Amniotic epithelial cell (primary cell): ENCODE results near the gene AGBL5.

Experiments
- DNase-seq: peaks from one replicate; pipeline ENCODE4 v3.0.0-alpha.2; 2010; ENCODE audit warnings: low read depth

The AGBL5 gene, protein sequence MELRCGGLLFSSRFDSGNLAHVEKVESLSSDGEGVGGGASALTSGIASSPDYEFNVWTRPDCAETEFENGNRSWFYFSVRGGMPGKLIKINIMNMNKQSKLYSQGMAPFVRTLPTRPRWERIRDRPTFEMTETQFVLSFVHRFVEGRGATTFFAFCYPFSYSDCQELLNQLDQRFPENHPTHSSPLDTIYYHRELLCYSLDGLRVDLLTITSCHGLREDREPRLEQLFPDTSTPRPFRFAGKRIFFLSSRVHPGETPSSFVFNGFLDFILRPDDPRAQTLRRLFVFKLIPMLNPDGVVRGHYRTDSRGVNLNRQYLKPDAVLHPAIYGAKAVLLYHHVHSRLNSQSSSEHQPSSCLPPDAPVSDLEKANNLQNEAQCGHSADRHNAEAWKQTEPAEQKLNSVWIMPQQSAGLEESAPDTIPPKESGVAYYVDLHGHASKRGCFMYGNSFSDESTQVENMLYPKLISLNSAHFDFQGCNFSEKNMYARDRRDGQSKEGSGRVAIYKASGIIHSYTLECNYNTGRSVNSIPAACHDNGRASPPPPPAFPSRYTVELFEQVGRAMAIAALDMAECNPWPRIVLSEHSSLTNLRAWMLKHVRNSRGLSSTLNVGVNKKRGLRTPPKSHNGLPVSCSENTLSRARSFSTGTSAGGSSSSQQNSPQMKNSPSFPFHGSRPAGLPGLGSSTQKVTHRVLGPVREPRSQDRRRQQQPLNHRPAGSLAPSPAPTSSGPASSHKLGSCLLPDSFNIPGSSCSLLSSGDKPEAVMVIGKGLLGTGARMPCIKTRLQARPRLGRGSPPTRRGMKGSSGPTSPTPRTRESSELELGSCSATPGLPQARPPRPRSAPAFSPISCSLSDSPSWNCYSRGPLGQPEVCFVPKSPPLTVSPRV

DNA sequence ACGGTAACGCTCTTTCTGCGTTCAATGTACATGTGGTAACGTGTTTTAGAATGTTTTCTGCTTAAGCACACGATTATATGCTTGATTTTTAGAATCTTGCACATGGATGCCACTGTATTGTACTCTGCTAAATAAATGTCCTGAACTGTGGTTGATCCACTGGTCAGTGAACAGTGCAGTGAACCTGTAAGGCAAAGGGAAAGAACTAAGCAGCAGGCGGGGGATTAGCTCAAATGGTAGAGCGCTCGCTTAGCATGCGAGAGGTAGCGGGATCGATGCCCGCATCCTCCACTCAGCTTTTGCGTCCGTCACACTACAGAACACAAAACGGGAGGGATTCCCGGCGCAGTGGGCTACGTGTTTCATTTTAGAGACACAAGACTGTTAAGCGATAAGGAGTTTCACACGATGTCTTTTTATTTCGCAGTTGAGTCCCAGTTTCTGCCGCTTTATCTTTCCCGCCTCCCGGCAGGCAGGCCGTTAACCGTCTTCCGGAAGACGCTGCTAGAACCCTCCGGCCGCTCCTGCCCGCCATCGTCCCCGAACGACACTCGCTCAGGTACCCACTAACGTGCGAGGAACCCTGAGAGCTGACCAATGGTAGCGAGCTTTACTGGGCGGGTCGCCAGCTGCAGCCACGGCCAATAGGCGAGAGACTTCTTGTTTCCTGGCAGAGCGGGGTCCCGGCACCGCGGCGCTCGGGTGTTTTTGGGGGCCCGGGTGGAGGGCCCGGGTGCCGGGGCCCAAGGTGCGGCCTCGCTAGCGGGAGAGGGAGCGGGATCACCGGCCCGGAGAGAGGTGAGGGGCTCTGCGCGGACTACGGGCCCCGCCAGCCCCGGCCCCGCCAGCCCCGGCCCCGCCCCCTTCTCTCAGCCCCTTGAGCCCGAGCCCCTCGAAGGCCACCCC lies at the start of gene AGBL5:
AGBL5 (plus strand) TSS at position 673 of the 906 bp plus-strand sequence. CDS start 1,291 bp downstream, outside the sequence.
- peak; percentile 88 for DNase-seq

DNA sequence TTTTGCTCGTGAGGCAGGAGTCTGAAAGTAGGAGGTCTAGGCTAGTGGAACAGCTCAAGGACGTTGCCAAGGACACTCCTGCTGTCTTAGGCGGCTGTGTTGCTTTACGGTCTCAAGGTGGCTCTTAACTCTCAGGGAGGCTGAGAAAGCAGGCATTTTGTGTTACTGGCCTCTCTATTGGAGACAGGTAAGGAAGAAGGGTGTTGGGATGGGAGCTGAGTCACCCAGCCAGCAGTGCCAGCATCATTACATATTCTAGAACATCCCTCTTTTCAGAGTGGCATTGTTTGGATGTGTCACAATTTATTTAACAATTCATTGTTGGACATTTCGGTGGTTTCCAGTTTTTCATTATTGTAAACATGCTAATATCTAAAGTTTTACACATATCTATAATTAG lies 49.5 kb upstream of the AGBL5 start:
- DNase-seq: no peak

DNA sequence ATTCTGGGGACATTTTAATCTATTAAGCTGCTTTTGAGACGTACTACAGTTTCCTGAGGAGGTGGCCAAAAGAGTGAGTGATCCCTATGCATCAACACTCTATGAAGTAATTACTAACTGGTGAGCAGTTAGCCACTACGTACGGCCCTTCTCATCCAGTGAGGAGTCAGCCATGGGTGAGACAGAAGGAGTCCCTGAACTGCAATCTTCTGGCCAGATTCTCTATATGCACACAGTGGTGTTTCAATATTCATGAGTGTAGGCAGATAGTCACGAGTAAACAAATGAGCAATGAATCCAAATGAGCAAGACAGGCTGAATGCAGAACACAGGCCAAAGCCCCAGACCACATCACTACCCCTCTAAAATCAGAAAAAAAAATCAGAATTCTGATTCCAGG lies 48.5 kb upstream of the AGBL5 start:
- DNase-seq: no peak

DNA sequence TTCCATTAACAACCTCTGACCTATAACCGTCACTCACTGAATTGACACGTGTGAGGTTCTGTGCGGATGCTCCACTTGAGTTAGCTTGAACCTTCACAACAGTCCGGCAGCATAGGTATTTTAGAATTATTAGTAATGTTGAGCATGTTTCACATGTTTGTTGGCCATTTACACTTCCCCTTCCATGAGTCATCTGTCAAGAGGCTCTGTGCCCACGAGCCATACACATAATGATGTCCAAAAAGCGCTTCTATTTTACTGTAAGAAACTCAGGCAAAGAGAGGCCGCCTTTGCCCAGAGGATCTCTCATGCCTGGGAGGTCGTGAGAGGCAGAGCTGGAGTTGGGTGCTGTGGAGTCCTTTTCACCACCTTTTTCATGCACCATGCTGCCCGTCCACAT lies 47.6 kb upstream of the AGBL5 start:
- DNase-seq: peak; percentile 61

GRCh38 chr2:27006602-27007415 lies 44.7 kb upstream of the AGBL5 start:
- DNase-seq: no peak

DNA sequence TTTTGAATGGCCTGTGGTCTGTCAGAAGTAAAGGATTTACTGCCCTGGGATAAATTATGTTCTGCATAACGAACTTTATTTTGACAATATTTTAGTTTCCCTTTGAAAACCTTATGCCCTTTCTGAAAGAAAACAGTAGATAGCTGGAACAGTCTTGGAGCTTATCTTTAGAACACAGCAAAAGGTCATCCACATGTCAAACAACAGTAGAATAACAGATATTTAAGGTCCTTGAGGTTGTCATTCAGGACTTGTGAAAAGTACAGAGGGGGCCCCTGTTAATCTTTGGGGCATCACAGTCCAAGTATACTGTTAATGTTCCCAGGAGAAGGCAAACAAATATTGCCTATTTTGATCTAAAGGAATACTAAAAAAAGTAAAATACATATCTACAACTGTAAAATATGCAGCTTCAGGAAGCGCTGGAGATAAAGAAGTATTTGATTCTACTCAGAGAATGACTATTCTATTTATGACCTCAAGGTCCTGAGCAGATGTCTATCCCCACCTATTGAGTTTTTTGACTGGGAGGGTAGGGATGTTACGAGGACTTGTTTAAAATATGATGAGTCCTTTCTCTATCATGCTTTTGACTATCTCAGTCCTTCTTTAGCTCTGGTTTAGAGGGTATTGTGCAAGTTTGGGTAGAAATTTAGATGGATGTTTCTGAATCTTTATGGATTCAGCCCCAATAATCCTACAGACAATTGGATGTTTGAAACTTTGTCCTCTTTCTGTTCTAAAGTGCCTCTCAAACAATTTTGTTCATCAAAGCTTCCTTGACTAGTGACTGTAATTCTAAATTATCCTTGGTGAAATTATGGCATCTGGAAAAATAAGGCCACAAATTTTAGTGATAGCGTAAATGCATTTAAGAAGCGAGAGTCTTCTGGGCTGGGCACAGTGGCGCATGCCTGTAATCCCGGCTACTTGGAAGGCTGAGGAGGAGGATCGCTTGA lies 43.8 kb upstream of the AGBL5 start:
- DNase-seq: no peak

- DNase-seq: no peak
Observed at GRCh38 chr2:27008678-27009077, 42.8 kb upstream of the AGBL5 start.

DNA sequence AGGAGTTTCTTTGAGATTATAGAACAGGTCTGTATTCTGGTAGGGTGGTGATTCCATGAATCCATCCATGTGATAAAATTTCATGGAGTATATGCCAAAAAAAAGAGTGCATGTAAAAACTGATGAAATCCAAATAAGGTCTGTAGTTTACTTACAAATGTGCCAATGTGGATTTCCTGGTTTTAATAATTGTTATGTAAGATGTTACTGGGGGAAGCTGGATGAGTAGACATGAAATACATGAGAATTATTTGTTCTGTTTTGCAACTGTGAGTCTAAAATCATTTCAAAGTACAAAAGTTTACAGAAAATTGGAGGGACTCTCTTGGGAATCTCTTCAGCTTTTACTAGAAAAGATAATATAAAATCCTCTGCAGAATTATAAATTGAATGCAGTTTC lies 42.4 kb upstream of the AGBL5 start:
- DNase-seq: no peak

DNA sequence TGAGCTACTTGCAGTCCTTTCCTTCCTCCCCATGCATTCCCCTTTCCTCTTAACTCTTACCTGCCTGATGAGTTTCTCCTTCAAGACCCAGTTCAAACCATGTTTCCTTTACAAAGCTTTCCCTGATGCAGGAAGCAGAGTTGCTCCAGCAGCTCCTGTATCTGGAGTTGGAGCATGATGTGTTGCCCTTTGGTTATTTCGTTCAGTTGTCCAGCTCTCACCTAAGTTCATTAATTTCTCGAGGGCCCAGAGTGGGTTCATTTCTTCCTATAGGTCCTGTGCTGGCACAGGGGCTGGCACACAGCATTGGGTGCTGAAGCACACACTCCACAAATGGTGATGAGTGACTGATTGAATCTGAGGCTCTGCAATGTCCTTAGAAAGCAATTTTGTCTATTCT lies 41.8 kb upstream of the AGBL5 start:
- no peak for DNase-seq

DNA sequence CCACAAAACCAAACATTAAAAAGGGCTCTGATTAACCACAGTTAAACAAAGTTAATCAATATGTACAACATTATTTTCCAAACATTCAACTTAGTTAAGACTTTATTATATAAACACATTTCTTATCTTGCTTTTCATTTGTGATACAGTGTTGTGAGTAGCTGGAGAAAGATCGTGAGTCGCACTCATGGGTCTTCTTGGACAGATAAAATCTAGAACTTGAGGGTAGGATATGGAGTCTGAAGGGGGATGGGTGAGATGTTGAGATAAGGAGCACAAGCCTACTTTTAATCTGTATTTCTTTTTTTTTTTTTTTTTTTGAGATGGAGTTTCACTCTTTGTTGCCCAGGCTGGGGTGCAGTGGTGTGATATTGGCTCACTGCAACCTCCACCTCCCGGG lies 41.3 kb upstream of the AGBL5 start:
- no peak for DNase-seq

GRCh38 chr2:27013738-27014137 lies 37.7 kb upstream of the AGBL5 start:
- DNase-seq: no peak

- DNase-seq: no peak
Observed at GRCh38 chr2:27014771-27015433, 36.6 kb upstream of the AGBL5 start.

- DNase-seq: peak; percentile 62
Observed at GRCh38 chr2:27016801-27017325, 34.6 kb upstream of the AGBL5 start.

DNA sequence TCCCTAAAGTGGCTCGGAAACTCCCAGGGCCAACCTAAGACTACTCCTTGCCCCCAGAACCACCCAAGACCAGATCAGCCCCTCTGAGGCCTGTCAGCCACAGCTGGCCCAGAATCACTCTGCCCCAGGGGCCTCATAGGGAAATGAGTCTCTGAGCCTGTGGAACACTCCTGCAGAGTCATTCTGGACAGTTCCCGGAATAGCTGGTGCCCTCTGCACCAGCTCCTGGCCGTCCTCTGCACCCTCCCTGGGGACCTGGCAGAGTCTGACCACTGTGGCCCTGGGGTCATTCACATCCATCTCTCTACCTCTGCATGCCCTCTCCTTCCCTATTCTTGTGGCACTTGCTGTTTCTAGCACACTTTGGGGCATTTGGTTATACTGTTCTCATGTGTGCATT lies 33.3 kb upstream of the AGBL5 start:
- DNase-seq: no peak

- DNase-seq: no peak
Observed at GRCh38 chr2:27019459-27019858, 32.0 kb upstream of the AGBL5 start.

- peak; percentile 81 for DNase-seq
Observed at GRCh38 chr2:27019931-27020855, 31.3 kb upstream of the AGBL5 start.

- peak; percentile 59 for DNase-seq
Observed at GRCh38 chr2:27021253-27022049, 30.0 kb upstream of the AGBL5 start.
